ENCODE measurements around the gene SMARCB1.
A peak's percentile ranks its signal among the peaks of the same experiment; 100 is the strongest.

The SMARCB1 gene

DNA sequence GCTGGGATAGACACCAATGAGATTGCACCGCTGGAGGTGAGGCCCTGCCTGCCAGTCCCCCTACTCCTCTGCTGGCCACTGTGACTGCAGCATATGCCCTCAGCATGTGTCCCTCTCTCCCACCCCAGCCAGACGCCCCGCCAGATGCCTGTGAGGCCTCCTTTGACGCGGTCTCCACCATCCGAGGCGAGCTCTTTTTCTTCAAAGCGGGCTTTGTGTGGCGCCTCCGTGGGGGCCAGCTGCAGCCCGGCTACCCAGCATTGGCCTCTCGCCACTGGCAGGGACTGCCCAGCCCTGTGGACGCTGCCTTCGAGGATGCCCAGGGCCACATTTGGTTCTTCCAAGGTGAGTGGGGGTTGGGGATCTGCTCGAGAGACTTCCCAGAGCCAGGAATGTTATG is 5.7 kb upstream of the SMARCB1 start:
- no peak for DNase-seq

GRCh38 chr22:23781511-23782183 is 5.1 kb upstream of the SMARCB1 start:
- no peak for DNase-seq

- DNase-seq, result no peak
Measured at GRCh38 chr22:23782252-23782651, 4.5 kb upstream of the SMARCB1 start.

- DNase-seq, result no peak
Measured at GRCh38 chr22:23782703-23783102, 4.1 kb upstream of the SMARCB1 start.

DNA sequence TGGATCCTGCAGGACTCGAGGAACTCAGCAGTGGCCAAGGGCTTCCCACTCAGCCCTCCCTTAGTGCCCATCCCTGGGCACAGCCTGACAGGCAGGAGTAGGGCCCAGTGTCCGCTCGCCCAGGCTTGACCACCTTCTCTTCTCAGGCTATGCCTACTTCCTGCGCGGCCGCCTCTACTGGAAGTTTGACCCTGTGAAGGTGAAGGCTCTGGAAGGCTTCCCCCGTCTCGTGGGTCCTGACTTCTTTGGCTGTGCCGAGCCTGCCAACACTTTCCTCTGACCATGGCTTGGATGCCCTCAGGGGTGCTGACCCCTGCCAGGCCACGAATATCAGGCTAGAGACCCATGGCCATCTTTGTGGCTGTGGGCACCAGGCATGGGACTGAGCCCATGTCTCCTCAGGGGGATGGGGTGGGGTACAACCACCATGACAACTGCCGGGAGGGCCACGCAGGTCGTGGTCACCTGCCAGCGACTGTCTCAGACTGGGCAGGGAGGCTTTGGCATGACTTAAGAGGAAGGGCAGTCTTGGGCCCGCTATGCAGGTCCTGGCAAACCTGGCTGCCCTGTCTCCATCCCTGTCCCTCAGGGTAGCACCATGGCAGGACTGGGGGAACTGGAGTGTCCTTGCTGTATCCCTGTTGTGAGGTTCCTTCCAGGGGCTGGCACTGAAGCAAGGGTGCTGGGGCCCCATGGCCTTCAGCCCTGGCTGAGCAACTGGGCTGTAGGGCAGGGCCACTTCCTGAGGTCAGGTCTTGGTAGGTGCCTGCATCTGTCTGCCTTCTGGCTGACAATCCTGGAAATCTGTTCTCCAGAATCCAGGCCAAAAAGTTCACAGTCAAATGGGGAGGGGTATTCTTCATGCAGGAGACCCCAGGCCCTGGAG is 3.3 kb upstream of the SMARCB1 start:
- DNase-seq, result no peak

GRCh38 chr22:23784215-23784732 is 2.5 kb upstream of the SMARCB1 start:
- no peak for DNase-seq

DNA sequence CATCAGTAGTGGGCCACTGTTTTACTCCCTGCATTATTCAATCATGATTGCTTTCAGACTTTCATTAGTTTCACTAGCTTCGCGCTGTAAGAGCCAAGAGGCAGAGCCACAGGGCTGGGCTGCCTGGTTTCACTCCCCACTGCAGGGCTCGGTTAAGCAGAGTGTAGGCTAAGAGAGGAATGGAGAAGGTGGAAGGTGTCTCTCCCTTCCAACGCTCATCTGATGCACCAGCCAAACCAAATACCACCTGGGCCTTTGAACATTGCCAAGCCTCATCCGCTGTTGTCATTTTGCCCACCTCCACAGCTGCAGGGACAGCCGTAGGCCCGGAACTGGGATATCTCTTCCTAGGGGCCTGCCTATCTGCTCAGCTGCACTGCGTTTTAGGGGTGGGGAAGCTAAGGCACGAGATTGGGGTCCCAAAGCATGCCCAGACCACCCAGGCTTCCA is 480 bp upstream of the SMARCB1 start:
- no peak for DNase-seq

DNA sequence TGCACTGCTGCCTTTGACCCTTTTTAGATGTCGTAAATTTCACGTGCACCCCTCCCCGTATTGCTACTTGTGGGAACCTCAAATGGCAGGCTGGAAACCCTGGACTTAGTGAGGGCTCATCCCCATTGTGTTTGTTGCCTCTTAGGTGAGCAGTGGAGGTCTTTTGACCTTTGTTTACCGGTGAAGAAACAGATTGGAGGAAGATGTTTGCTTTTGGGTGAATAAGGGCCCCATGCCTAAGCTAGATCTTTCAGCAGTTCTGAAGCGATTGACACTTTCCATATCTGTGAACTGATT is 782 bp downstream of the SMARCB1 start:
- DNase-seq, result no peak

DNA sequence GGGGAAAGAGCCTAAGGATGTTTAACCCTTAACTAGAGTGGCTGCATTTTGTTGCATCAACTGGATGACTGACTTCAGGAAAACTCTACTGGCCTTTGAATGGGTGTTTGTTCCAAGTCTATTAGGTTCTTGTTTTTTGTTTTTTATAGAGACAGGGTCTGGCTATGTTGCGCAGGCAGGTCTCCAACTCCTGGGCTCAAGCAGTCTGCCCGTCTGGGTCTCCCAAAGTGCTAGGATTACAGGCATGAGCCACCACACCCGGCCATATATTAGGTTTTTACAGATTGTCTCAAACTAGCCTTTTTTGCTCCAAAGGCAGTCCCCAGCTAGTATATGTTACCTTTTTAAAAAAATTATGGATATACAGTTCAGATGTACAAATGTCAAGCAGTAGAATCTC is 1.1 kb downstream of the SMARCB1 start:
- DNase-seq, result no peak

DNA sequence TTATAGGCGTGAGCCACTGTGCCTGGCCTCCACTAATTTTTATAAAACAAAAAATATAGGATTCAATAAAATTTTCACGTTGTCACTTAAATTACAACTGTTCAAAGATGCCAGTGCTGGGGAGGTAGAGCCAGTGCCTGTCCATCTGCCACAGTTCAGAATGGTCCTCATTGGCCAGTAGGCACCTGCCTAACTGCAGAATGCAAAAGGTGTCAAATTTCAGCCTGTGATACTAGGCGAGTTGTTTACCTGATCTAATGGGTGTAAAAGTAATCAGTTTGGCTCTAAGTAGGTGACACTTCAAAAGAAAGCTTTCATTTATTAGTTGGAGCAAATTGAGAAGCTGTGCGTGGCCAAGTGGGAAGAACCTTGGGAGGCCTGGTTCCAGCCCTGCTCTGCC is 2.4 kb downstream of the SMARCB1 start:
- DNase-seq, result peak; percentile 6

GRCh38 chr22:23789638-23790037 is 2.9 kb downstream of the SMARCB1 start:
- DNase-seq, result peak; percentile 4

DNA sequence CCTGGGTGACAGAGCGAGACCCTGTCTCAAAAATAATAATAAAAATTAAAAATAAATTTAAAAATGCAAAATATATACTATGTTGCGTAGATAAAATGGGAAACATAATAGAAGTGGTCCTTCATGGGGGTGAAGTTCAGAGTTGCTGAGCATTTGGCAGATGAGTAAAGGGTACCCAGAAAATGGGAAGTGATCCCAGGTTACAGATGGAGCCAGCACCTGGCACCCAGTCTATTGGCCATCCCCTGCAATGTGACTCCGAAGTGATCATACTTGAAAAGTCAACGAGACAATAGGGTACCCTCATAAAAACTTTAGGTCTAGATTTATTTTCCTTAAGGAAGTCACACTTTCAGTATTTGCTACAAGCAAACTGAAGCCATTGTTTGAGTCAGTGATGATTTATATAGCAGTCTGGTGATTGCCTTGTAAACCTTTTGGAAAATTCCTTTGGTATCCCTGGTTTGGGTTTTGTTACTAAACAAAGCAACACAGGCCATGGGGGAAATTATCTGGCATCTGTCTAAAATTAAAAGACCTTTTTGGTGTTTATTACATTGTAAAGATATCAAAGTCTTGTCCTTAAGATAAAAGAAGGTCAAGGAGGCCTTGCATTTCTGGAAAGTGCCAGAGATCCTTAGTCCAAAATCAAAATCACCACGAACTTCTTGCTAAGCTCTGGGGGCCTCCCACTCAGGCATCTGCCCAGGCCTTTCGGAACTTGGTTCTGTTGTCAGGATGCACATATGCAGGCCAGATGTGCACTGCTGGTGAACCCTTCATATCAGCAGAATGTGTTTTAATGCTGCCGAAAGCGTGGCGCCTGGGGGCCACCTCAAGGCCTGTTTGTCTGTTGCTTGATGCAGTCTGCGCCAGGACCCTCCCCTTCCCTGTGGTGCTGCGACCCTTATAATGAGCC is 4.3 kb downstream of the SMARCB1 start:
- DNase-seq, result no peak

DNA sequence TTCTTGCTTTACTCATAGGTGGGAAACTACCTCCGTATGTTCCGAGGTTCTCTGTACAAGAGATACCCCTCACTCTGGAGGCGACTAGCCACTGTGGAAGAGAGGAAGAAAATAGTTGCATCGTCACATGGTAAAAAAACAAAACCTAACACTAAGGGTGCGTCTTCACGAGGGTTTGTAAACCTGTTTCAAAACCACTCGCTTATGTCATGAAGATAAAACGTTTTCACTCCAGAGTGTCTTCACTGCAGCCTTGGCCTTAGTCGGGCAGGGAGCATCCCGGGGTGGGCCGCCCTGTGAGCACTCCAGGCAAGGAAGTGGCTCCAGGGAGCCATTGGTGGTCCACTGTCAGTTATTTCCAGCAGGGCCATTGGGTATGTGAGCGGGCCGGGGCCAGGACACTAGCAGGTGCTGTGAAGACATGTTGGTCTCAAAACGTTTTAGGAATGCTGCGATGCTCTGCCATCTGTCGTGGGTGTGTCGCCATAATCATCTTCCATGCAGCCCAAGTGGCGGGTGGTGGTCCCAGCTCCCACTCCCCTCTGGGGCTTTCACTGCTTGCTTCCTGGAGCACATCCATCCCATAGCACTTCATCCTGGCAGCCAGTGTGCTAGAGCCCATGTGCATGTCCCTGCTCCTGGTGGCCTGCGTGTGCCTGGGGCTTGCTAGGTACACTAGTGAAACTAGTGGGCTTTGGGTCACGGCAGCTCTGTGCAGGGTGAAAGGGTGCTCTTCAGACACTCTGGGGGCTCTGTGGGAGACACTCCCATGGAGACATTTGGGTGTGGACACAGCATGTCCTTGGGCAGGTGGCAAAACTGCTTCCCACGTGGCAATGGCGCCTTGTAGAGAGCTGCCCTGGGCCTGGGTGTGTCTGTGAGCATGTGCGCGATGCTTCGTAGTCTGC is 5.2 kb downstream of the SMARCB1 start:
- no peak for DNase-seq

DNA sequence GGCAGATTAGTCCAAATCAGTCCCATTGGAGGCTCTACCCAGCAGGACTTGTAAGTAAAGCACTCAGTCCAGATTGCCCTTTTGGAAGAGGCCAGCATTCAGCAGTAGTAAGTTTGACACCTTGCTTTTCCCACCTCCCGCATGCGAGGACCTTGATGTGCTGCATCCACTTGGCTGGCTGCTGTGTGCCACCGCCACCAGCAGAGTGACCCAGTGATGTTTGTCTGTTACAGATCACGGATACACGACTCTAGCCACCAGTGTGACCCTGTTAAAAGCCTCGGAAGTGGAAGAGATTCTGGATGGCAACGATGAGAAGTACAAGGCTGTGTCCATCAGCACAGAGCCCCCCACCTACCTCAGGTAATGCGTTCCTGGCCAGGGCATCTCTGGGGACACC is 6.6 kb downstream of the SMARCB1 start:
- DNase-seq, result no peak

- DNase-seq, result no peak
Measured at GRCh38 chr22:23796461-23796860, 9.7 kb downstream of the SMARCB1 start.

GRCh38 chr22:23800297-23801237 is 13.8 kb downstream of the SMARCB1 start:
- no peak for DNase-seq

- DNase-seq, result no peak
Measured at GRCh38 chr22:23801238-23801821, 14.6 kb downstream of the SMARCB1 start.

- no peak for DNase-seq
Measured at GRCh38 chr22:23801886-23802377, 15.2 kb downstream of the SMARCB1 start.

- no peak for DNase-seq
Measured at GRCh38 chr22:23803001-23803819, 16.4 kb downstream of the SMARCB1 start.

All from COR-L47 (cell line).